NB4 (cell line): ENCODE measurements around the gene OR13C3.

Experiments
- CTCF ChIP-seq: IDR thresholded peaks from one replicate; pipeline ENCODE4 v1.5.1; 2012; ENCODE audit warnings: low read depth, low read length
- MAX ChIP-seq: IDR thresholded peaks from 2 replicates; pipeline ENCODE4 v1.6.1; 2011; ENCODE audit warnings: low read depth, low read length
- MYC ChIP-seq: IDR thresholded peaks from 2 replicates; pipeline ENCODE4 v1.6.1; 2011; ENCODE audit warnings: low read depth, low read length
- POLR2A ChIP-seq: IDR thresholded peaks from 2 replicates; pipeline ENCODE4 v1.6.1; 2011; ENCODE audit warnings: mild to moderate bottlenecking; ENCODE audit not compliant: insufficient read length; ENCODE audit errors: extremely low read depth

- no peak for TF ChIP-seq CTCF
- TF ChIP-seq POLR2A, result no peak
- TF ChIP-seq MAX, result no peak
- TF ChIP-seq MYC, result no peak
Measured at GRCh38 chr9:104536756-104537155, at the start of gene OR13C3.
